Temporal lobe (tissue), 1 donor: Measurements from ENCODE around the gene CT55. TPM values are rescaled to one million over a fixed set of nuclear protein-coding genes. Genes with fewer than 3 reads are reported as not detected.

Experiments used
- total RNA-seq: library from RNA; depleted of rRNA; stranded (reverse); fragments of >200 nt; gene quantifications from one replicate; pipeline ENCODE4 v1.2.3, GENCODE V29; 2014

Gene CT55
- total RNA-seq, 1 donor from 2014 or later = not detected

Other genes with a start within 250 kb of the CT55 start
- gene SMIM10, start 180.4 kb downstream of the CT55 start, total RNA-seq = 0.49 TPM
- 4.2 TPM for gene RTL8B, start 148.9 kb downstream of the CT55 start, total RNA-seq
- 27.3 TPM for gene RTL8C, start 139.0 kb downstream of the CT55 start, total RNA-seq
- 9.6 TPM for gene RTL8A, start 119.3 kb downstream of the CT55 start, total RNA-seq
- gene SMIM10L2B, start 72.7 kb downstream of the CT55 start, total RNA-seq = 4.2 TPM
- gene ETDB, start 50.9 kb downstream of the CT55 start, total RNA-seq = not detected
- gene ETDA, start 80.7 kb upstream of the CT55 start, total RNA-seq = not detected
- gene ETDC, start 138.1 kb upstream of the CT55 start, total RNA-seq = not detected
- gene ZNF75D, start 172.7 kb upstream of the CT55 start, total RNA-seq = 9.3 TPM
- gene ZNF449, start 173.4 kb upstream of the CT55 start, total RNA-seq = 8.6 TPM